Amygdala (tissue), 56 donors: ENCODE measurements around the gene TRAPPC12.
"Not testable (repeated sequence)": the region's sequence is repeated elsewhere in the genome, so short reads cannot be mapped to it uniquely, and the experiment has no call there.

Experiments used
- DNase-seq, 56 donors: peaks; one replicate each; lab custom pipeline; 2025; lab: John Stamatoyannopoulos, UW

The TRAPPC12 gene

DNA sequence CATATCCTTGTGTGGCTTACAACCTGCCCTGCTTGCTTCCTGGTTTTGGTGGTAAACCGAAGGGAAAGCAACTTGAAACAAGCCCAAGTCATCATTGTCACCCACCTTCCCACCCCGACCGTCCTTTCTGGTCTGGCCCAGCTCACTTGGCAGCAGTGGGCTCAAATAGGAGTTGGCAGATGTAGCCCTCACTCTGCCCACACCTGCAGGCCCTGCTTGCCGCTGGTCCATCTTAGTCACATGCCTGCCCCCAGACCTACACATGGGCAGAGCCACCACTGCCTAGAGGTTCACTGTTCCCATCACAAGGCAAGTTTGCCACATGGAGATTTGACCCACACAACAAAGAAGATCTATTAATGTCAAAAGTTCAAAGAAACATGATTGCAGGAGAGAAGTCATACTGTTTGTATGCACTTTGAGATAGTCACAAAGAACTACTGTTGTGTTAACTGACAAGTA is 11.2 kb upstream of the TRAPPC12 start:
- DNase-seq = no peak

GRCh38 chr2:3369340-3370181 is 9.9 kb upstream of the TRAPPC12 start:
- DNase-seq = not testable (repeated sequence)

GRCh38 chr2:3376821-3377220 is 2.7 kb upstream of the TRAPPC12 start:
- DNase-seq = no peak

GRCh38 chr2:3377279-3377611 is 2.2 kb upstream of the TRAPPC12 start:
- DNase-seq = peak in 1 of 56 donors; percentile 49

GRCh38 chr2:3377612-3378432 is 1.7 kb upstream of the TRAPPC12 start, which contains the start of gene EIPR1:
Gene EIPR1, minus strand, starts transcription at chr2:3377818. Its CDS starts 129 bp downstream, at chr2:3377689.
- peak; percentile 82 to 99 (median 96) for DNase-seq

DNA sequence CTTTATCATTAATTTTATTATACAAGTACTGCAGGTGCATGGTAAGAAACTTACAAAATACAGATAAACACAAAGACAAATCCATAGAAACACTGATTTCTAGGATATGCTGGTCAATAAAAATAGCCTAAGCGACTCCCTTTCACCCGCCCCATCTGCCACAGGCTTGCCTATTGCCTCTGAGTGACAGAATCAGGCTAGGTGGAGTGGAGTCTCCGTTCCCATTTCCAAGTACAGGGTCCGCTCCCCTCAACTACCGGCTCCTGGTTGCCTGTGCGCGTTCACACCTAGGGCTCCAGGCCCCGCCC is 201 bp upstream of the TRAPPC12 start:
- no peak for DNase-seq

- DNase-seq = no peak
These were observed 7.0 kb downstream of the TRAPPC12 start for GRCh38 chr2:3386448-3386958.

GRCh38 chr2:3387011-3387410 is 7.5 kb downstream of the TRAPPC12 start:
- DNase-seq = no peak

- DNase-seq = no peak
These were observed 8.3 kb downstream of the TRAPPC12 start for GRCh38 chr2:3387644-3388411.

DNA sequence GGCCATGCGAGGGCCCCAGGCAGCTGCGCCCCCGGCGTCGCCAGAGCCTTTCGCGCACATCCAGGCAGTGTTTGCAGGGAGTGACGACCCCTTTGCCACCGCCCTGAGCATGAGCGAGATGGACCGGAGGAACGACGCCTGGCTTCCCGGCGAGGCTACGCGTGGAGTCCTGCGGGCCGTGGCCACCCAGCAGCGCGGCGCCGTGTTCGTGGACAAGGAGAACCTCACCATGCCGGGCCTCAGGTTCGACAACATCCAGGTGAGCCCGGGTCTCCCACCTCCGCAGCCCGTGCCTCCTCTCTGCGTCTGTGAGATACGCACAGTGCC is 8.9 kb downstream of the TRAPPC12 start:
- DNase-seq = no peak

- DNase-seq = no peak
These were observed 9.7 kb downstream of the TRAPPC12 start for GRCh38 chr2:3389193-3389592.

- DNase-seq = no peak
These were observed 10.5 kb downstream of the TRAPPC12 start for GRCh38 chr2:3390041-3390440.

GRCh38 chr2:3392216-3392615 is 12.7 kb downstream of the TRAPPC12 start:
- no peak for DNase-seq

DNA sequence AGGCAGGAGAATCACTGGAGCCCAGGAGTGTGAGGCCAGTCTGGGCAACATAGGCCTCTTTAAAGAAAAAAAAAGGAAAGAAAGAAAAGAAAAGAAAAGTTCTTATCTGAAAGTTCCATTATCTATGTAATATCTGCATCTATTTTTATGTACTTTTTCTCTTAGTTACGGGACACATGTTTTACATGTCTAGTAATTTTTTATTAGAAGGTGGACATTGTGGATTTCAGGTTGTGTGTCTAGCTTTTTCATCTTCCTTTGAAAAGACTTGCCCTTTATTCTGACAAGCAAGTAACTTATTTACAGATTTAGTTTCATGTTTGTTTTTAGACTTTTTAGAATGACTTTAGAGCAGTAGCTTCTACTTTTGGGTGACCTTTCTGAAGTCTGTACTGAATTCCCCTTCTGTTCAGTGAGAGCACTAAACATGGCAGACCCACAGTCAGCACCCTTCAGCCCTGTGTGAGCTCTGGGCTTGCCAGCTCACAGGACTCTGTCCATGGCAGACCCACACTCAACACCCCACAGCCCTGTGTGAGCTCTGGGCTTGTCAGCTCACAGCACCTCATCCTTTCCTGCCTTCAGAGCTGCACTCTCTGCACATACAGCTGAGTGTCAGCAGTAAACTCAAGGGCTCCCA is 17.5 kb downstream of the TRAPPC12 start:
- DNase-seq = no peak

GRCh38 chr2:3398857-3399256 is 19.4 kb downstream of the TRAPPC12 start:
- DNase-seq = no peak

GRCh38 chr2:3399381-3399780 is 19.9 kb downstream of the TRAPPC12 start:
- peak in 1 of 56 donors; percentile 40 for DNase-seq

DNA sequence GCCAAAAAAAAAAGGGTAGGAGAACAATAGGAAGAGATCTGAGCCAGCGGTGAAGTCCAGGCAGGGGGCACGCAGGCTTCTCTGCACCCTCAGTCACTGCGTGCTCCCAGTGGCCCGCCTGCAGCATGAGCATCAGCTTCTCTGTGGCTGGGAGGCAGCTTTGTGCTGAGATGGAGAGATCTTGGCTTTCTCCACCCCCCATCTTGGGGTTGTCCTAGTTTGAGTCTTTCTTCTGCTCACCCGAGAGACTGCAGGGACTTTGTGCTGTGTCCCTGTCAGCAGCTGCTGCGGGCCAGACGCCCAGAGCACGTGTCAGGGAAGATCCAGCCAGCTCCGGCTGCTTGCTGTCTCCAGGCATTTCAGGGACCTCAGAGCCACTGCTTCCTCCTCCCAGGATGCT is 20.3 kb downstream of the TRAPPC12 start:
- DNase-seq = peak in 54 of 56 donors; percentile 19 to 90 (median 74)

- DNase-seq = no peak
These were observed 24.3 kb downstream of the TRAPPC12 start for GRCh38 chr2:3403587-3404334.

DNA sequence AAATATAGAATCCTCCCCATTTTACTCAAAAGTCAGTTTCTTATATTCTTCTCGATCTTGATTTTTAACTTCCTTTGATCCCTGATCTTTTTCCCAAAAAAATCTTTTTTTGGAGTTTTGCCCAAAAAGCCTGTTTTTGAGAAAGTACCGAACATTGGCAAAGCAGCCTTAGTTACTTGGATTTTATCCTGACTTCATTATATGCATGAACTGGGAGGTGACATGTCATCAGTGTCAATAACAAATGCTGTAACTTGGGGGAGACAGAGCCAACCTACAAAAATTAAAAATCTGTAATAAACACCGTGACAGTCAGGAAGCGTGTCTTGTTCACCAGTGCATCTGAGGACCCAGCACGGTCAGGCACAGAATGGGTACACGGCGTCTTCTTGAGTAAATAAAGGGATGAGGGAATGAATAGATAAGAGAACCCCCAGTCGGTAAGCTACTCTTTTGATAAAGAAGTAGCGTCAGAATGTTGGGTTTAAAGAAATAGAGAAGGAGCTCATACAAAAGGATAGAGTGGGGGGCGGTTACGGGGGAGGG is 24.9 kb downstream of the TRAPPC12 start:
- no peak for DNase-seq
